ENCODE measurements around the gene ARAF.

DNA sequence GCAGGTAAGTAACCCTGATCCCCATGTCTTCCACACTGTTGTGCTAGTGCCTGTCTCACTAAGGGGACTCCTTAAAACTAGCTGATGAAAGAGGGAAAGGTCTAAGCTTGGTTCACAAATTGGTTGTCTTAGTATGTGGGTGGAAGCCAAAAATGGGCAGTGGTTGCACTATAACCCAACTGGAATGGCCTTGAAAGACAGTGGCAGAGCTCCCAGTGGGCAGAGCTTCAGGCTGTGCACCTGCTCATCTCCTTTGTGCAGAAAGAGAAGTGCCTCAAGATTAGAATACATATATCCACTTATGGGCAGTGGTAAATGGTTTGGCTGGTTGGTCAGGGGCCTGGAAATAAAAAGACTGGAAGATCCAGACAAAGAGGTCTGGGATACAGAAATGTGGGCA lies 51.4 kb downstream of the ARAF start:
- TF ChIP-seq, protein P1, sequence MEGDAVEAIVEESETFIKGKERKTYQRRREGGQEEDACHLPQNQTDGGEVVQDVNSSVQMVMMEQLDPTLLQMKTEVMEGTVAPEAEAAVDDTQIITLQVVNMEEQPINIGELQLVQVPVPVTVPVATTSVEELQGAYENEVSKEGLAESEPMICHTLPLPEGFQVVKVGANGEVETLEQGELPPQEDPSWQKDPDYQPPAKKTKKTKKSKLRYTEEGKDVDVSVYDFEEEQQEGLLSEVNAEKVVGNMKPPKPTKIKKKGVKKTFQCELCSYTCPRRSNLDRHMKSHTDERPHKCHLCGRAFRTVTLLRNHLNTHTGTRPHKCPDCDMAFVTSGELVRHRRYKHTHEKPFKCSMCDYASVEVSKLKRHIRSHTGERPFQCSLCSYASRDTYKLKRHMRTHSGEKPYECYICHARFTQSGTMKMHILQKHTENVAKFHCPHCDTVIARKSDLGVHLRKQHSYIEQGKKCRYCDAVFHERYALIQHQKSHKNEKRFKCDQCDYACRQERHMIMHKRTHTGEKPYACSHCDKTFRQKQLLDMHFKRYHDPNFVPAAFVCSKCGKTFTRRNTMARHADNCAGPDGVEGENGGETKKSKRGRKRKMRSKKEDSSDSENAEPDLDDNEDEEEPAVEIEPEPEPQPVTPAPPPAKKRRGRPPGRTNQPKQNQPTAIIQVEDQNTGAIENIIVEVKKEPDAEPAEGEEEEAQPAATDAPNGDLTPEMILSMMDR (conservative IDR thresholded peaks at IDR 0.05 in 1 of 2, IDR thresholded peaks at IDR 0.05 in 1 of 2; ENCODE audit: low read depth in 1 of 2, low read length in 2 of 2) = no peak
- no peak for TF ChIP-seq EZH2 (IDR thresholded peaks at IDR 0.05; ENCODE audit: low read length, missing control alignments)

Measured in fibroblast of lung (primary cell).